Ammon's horn (tissue), 1 donor: Measurements from ENCODE around the gene CSTF1.
"Not testable (repeated sequence)": the region's sequence is repeated elsewhere in the genome, so short reads cannot be mapped to it uniquely, and the experiment has no call there.

ENCODE experiments used
- DNase-seq: peaks from one replicate; pipeline ENCODE4 v3.0.0-alpha.2; 2016; ENCODE audit warnings: low spot score

The CSTF1 gene

GRCh38 chr20:56369179-56369578 is 23.3 kb upstream of the CSTF1 start:
- DNase-seq, result no peak

GRCh38 chr20:56371977-56372376 is 20.5 kb upstream of the CSTF1 start:
- peak; percentile 39 for DNase-seq

- no peak for DNase-seq
Observed at GRCh38 chr20:56372850-56373249, 19.6 kb upstream of the CSTF1 start.

GRCh38 chr20:56373942-56374341 is 18.5 kb upstream of the CSTF1 start:
- DNase-seq, result no peak

DNA sequence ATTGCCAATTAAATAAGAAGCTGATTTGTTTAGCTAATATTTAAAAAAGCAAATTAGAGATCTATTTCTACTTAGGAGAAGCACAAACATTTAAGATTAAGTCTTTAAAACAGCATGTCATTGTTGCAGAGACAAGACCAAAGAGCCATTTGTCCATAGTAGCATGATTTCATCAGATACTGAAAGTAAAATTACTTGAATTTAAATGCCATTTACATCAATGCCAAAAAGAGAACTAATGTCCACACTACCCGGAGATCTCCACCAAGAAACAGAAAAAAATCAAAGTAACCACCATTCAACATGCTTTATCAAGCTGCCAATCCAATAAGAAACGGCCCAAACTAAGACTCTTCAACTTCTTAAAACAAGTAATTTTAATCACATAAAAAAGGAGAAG is 16.1 kb upstream of the CSTF1 start:
- DNase-seq, result no peak

- DNase-seq, result no peak
Observed at GRCh38 chr20:56378386-56378785, 14.1 kb upstream of the CSTF1 start.

GRCh38 chr20:56380375-56380774 is 12.1 kb upstream of the CSTF1 start:
- DNase-seq, result no peak

DNA sequence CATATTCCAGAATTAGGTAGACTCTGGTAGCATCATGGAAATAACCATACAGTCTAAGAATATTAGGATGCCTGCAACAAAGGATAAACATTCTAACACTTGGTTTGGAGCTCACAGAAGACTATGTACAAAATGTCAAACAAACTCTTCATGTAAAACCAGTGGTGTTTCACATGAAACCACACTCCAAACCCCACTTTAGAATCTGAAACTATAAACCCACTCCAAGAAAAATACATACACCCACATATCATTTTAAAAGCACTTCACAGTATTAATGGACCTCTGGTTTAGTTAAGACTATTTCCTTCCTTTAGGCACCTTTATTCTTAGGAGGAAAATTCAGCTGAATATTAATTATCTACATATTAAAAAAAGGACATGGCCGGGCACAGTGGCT is 10.9 kb upstream of the CSTF1 start:
- DNase-seq, result no peak

- no peak for DNase-seq
Observed at GRCh38 chr20:56382696-56383095, 9.7 kb upstream of the CSTF1 start.

DNA sequence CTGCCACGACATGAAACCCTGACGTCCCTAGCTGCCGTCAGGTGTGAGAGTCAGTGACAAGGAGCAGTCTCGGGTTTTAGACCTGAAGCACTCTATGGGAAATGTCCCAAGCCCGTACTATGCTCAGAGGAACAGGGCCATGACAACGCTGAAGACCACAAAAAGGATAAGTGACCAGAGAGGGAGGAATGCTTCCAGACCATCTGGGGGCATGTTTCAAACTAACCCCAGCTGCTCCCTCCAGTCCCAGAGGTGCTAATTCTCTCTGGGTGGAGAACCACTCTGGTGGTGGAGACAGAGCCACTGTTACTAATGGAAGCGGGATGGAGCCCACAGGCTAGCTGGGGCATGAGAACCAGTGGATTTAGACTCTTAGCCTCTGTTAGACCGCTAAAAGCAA is 9.1 kb upstream of the CSTF1 start:
- DNase-seq, result no peak

GRCh38 chr20:56385130-56385529 is 7.3 kb upstream of the CSTF1 start:
- no peak for DNase-seq

DNA sequence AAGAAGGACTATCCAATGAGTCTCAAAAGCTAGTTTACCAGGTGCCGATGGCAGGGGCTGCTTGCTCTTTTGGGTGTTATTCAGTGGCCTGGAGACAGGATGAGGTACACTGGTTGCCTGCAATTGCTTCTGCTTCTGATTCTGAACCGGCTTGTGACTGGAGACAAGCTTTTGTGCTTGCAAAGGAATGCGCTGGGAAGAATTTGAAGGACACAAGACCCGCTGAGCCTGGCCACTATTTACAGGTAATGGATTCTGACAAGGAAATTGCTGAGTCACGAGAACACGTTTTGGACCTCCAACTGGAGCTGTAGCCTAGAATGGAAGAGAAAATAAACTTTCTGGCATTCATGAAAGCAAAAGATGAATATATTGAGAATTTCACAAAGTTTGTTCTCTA is 6.2 kb upstream of the CSTF1 start:
- DNase-seq, result no peak

- DNase-seq, result no peak
Observed at GRCh38 chr20:56388882-56389281, 3.6 kb upstream of the CSTF1 start.

GRCh38 chr20:56389807-56390206 is 2.6 kb upstream of the CSTF1 start:
- no peak for DNase-seq

DNA sequence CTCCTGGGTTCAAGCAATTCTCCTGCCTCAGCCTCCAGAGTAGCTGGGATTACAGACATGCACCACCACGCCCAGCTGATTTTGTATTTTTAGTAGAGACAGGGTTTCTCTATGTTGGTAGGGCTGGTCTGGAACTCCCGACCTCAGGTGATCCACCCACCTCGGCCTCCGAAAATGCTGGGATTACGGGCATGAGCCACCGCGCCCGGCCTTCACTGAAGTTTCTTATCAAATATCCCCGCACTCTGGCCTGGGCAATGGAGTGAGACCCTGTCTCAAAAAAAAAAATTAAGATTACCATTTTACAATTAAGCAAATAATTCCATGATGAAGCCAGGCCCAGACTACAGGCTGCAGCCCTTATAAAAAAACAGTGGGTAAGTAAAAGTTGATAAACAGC is 2.0 kb upstream of the CSTF1 start:
- not testable (repeated sequence) for DNase-seq

GRCh38 chr20:56391037-56391436 is 1.4 kb upstream of the CSTF1 start:
- DNase-seq, result no peak

- no peak for DNase-seq
Observed at GRCh38 chr20:56391596-56392131, 781 bp upstream of the CSTF1 start.

- no peak for DNase-seq
Observed at GRCh38 chr20:56392881-56393482, 537 bp downstream of the CSTF1 start.

DNA sequence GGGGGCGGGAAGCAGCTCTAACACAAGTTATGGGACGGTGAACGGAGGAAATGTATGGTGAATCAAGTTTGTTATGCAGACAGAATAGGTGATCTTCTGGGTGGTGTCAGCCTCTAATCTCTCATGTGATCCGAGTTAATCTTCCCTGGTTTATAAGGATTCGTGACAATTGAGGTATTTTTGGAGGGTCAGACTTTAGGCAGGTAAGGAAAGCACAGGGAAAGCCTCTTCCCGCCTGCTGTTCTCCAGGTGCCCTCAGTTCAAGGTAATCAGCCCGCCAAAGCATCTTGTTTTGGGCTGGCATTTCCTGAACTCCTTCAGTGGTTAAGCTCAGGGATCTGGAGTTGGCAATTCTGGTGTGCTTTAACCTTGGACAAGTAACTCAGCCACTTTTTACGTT is 1.2 kb downstream of the CSTF1 start:
- no peak for DNase-seq

DNA sequence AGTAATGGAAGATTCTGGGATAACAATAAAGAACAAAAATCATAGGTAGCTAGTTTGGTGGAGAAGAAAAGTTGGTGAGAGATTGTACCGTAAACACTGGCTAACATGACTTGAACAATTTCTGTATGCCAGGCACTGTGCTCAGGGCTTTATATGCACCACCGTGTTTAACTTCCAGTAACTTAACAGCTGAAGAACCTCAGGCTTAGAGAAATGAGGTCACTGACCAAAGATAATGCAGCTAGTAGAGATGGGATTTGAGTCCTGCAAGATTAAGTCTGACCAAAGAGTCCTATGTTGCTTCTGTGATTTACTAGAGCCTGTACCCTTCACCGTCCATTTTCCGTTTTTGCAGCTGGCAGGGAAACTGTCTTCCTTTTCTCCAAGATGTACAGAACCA is 2.7 kb downstream of the CSTF1 start:
- DNase-seq, result no peak

DNA sequence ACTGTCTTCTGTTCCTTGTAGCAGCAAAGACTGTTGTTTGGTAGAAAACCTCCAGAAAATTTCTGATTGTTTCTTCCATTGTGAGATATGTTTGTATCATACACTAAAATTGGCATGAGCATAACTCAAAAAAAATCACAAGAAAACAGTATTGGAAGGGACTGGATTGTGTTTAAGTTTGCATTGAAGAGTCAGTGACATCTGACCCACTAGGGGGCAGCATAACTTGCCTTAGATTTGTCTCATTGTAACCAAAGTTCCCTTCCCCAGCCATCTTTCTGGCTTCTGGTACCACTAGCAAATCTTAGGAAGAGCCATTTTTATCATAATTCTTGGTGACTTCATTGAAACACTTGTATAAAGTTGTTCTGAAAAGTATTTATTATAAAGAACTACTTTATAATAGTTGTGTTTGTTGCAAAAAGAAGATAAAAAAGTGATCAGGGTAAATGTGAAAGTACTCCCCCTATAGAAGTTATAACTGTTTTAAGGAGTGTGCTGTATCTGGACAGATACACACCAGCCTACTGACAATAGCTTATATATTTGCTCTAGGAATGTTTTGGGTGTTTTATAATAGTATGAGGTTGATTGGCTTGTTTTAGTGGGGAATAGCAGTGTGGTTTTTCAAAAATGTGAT is 7.7 kb downstream of the CSTF1 start:
- peak; percentile 78 for DNase-seq

DNA sequence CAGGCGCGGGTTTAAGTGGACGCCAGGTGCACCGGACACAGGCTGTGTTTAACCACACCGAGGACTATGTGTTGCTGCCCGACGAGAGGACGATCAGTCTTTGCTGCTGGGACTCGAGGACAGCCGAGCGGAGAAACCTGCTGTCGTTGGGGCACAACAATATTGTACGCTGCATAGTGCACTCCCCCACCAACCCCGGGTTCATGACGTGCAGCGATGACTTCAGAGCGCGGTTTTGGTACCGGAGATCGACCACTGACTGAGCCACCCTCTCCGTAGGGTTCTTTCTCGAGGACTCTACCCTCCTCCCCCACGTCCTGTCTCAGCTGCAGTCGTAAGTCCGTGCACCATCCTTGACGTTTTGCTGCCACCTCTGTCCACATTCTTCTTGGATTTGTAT is 11.0 kb downstream of the CSTF1 start:
- DNase-seq, result no peak

GRCh38 chr20:56405356-56405755 is 12.9 kb downstream of the CSTF1 start:
- DNase-seq, result not testable (repeated sequence)

- no peak for DNase-seq
Observed at GRCh38 chr20:56406910-56407309, 14.5 kb downstream of the CSTF1 start.
